BE2C (cell line): Measurements from ENCODE around the gene PIP4K2A.

ENCODE experiments used
- DNase-seq: peaks from one replicate; pipeline ENCODE4 v3.0.0-alpha.2; 2020
- H3K27me3 ChIP-seq: fragments of 250-450 bp; sonication (Bioruptor Pico); 2 replicates; pipeline ENCODE4 v1.5.1; 2020; ENCODE audit warnings: mild to moderate bottlenecking
- H3K36me3 ChIP-seq: fragments of 250-450 bp; sonication (Bioruptor Pico); 2 replicates; pipeline ENCODE4 v1.5.1; 2020; ENCODE audit warnings: mild to moderate bottlenecking
- H3K4me1 ChIP-seq: fragments of 250-450 bp; sonication (Bioruptor Pico); 2 replicates; pipeline ENCODE4 v1.5.1; 2020
- H3K4me3 ChIP-seq: 2 replicates; pipeline ENCODE4 v1.5.1; 2011; ENCODE audit warnings: low read depth, low read length
- H3K9me3 ChIP-seq: fragments of 250-450 bp; sonication (Bioruptor Pico); 2 replicates; pipeline ENCODE4 v1.5.1; 2020
- CTCF ChIP-seq: IDR thresholded peaks from 2 replicates; pipeline ENCODE4 v1.5.1; 2012; ENCODE audit warnings: mild to moderate bottlenecking, low read depth, low read length

The PIP4K2A gene

GRCh38 chr10:22637491-22637890, 76.9 kb downstream of the PIP4K2A start:
- H3K27me3 ChIP-seq, result no peaks in the 10 kb centered on the region
- no peaks in the 10 kb centered on the region for H3K9me3 ChIP-seq
- no peaks in the 10 kb centered on the region for H3K36me3 ChIP-seq
- no peak for TF ChIP-seq CTCF
- DNase-seq, result no peak
- H3K4me1 ChIP-seq, result peaks cover 20% of the 10 kb centered on the region
- H3K4me3 ChIP-seq, result no peak overlapping the region

GRCh38 chr10:22635650-22636049, 78.7 kb downstream of the PIP4K2A start:
- no peak for TF ChIP-seq CTCF
- H3K4me3 ChIP-seq, result no peak overlapping the region
- DNase-seq, result no peak
- H3K27me3 ChIP-seq, result no peaks in the 10 kb centered on the region
- no peaks in the 10 kb centered on the region for H3K36me3 ChIP-seq
- peaks cover 19% of the 10 kb centered on the region for H3K4me1 ChIP-seq
- H3K9me3 ChIP-seq, result no peaks in the 10 kb centered on the region

- Histone ChIP-seq H3K9me3 (no peaks in the 10 kb centered on the region), H3K4me1 (peaks cover 13% of the 10 kb centered on the region), H3K36me3 (no peaks in the 10 kb centered on the region), H3K27me3 (no peaks in the 10 kb centered on the region), H3K4me3 (no peak overlapping the region)
- TF ChIP-seq CTCF, result no peak
- no peak for DNase-seq
These were observed 79.5 kb downstream of the PIP4K2A start for GRCh38 chr10:22634606-22635459.

- TF ChIP-seq CTCF, result no peak
- Histone ChIP-seq H3K27me3 (no peaks in the 10 kb centered on the region), H3K4me1 (peaks cover 10% of the 10 kb centered on the region), H3K4me3 (no peak overlapping the region), H3K9me3 (no peaks in the 10 kb centered on the region), H3K36me3 (no peaks in the 10 kb centered on the region)
- no peak for DNase-seq
These were observed 80.3 kb downstream of the PIP4K2A start for GRCh38 chr10:22634093-22634492.

GRCh38 chr10:22633528-22633927, 80.8 kb downstream of the PIP4K2A start:
- Histone ChIP-seq H3K36me3 (no peaks in the 10 kb centered on the region), H3K4me3 (no peak overlapping the region), H3K9me3 (no peaks in the 10 kb centered on the region), H3K4me1 (peaks cover 4% of the 10 kb centered on the region), H3K27me3 (no peaks in the 10 kb centered on the region)
- no peak for DNase-seq
- no peak for TF ChIP-seq CTCF

GRCh38 chr10:22633106-22633505, 81.3 kb downstream of the PIP4K2A start:
- H3K4me3 ChIP-seq, result no peak overlapping the region
- no peaks in the 10 kb centered on the region for H3K27me3 ChIP-seq
- no peak for DNase-seq
- no peaks in the 10 kb centered on the region for H3K9me3 ChIP-seq
- TF ChIP-seq CTCF, result no peak
- peaks cover 3% of the 10 kb centered on the region for H3K4me1 ChIP-seq
- H3K36me3 ChIP-seq, result no peaks in the 10 kb centered on the region
